ENCODE data around the gene NYAP1. TPM values are rescaled to one million over a fixed set of nuclear protein-coding genes. Genes with fewer than 3 reads are reported as not detected.

The NYAP1 gene
- total and polyA plus RNA-seq, 2 of the 8 experiments (the other 6 are each of a cell fraction or from before 2014, with no cell fraction given), result 1.9 to 4.6 TPM

DNA sequence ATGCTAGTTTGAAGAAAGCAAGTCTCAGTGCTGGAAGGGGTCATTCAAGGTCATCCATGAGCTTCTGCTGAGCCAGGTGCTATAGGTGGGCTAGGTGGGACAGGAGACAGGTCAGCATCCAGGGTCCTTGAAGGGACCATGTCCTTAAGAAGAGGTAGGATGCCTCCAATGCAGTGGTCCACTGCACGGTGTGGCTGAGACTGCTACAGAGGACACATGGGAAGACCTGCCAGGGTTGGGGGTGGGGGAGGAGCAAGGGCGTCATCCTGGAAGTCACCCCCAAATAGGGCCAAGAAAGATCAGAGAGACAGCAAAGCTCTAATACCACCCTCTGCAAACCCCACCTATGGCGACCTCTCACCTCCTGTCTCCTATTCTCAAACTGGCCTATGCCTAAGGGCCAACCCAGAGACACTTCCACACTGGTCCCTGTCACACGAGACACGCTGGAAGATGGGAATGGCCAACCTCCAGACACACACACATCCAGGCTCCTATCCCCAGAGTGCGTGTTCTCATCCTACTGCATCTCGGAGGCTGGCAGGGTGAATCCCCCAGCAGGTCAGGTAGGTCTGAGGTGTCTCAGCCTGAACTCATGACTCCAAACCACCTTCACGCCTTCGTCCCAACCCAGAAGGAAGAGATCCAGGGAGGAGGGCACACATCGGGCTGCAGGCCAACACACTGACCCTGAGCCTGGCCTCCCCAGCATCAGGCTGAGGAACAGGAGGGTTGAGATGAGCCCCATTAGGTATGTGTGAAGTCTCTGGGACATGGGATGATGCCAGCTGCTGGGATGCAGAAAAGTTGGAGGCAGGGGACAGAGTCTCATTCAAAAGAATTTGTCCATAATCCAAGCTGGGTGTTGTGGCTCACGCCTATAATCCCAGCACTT, 41.8 kb upstream of the NYAP1 start (continued):
- TF ChIP-seq GTF2F1 (IDR thresholded peaks at IDR 0.05; ENCODE audit: borderline replicate concordance, low read depth, low read length), result no peak

All from H1 (cell line).